SU-DHL-6 (cell line): ENCODE data around the gene IMPDH1.

Source experiments
- EZH2phosphoT487 ChIP-seq: fragments of 200-600 bp; sonication (generic), shearing (Covaris generic); conservative IDR thresholded peaks from 2 replicates; pipeline ENCODE4 v1.6.1; 2018; ENCODE audit warnings: mild to moderate bottlenecking, antibody characterized with exemption, low read length, moderate library complexity, mixed read lengths
- TF ChIP-seq, protein P1 (sequence below): fragments of 200-600 bp; sonication (generic); IDR thresholded peaks from one replicate; pipeline ENCODE4 v1.5.1; 2017; ENCODE audit warnings: antibody characterized with exemption, mild to moderate bottlenecking, low read length, moderate library complexity; ENCODE audit not compliant: insufficient read depth, poor library complexity, severe bottlenecking

GRCh38 chr7:128370491-128370890, 39.3 kb downstream of the IMPDH1 start:
- TF ChIP-seq, protein P1, sequence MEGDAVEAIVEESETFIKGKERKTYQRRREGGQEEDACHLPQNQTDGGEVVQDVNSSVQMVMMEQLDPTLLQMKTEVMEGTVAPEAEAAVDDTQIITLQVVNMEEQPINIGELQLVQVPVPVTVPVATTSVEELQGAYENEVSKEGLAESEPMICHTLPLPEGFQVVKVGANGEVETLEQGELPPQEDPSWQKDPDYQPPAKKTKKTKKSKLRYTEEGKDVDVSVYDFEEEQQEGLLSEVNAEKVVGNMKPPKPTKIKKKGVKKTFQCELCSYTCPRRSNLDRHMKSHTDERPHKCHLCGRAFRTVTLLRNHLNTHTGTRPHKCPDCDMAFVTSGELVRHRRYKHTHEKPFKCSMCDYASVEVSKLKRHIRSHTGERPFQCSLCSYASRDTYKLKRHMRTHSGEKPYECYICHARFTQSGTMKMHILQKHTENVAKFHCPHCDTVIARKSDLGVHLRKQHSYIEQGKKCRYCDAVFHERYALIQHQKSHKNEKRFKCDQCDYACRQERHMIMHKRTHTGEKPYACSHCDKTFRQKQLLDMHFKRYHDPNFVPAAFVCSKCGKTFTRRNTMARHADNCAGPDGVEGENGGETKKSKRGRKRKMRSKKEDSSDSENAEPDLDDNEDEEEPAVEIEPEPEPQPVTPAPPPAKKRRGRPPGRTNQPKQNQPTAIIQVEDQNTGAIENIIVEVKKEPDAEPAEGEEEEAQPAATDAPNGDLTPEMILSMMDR: no peak
- no peak for TF ChIP-seq EZH2phosphoT487
